H1 (cell line): Measurements from ENCODE around the gene LRRC37B. TPM values are rescaled to one million over a fixed set of nuclear protein-coding genes. Genes with fewer than 3 reads are reported as not detected.
"Not testable (repeated sequence)": the region's sequence is repeated elsewhere in the genome, so short reads cannot be mapped to it uniquely, and the experiment has no call there.

Experiments used
- CTCF ChIA-PET: fragments of 300-600 bp; sonication (Branson Sonifier 250); formaldehyde crosslinking; loops from one replicate; lab custom pipeline; 2021; ENCODE audit not compliant: partially characterized antibody; lab: Charles Lee
- POLR2A ChIA-PET: fragments of 300-600 bp; sonication (Branson Sonifier 250); formaldehyde crosslinking; loops from one replicate; lab custom pipeline; 2021; ENCODE audit warnings: inconsistent platforms; ENCODE audit not compliant: partially characterized antibody; lab: Charles Lee
- DNase-seq, 2 experiments: peaks; one replicate each; pipeline versions ENCODE4 v3.0.0 to v3.0.0-alpha.2; 2010 to 2022; ENCODE audit warnings: low spot score in 2 of 2, low read depth in 1 of 2, mixed read lengths in 1 of 2
- FAIRE-seq: peaks from 2 replicates; lab custom pipeline; 2011; peaks lifted over from hg19 to GRCh38; lab: Jason Lieb, UNC
- H2AFZ ChIP-seq: 2 replicates; pipeline ENCODE4 v1.8.1; 2012; ENCODE audit warnings: low read length, inconsistent platforms
- H2AK5ac ChIP-seq: 2 replicates; pipeline ENCODE4 v1.6.1; 2013; ENCODE audit warnings: low read depth, low read length
- H2BK120ac ChIP-seq: replicated peaks from 2 replicates; pipeline ENCODE3; 2013; ENCODE audit warnings: low read depth, low read length, inconsistent platforms
- H2BK12ac ChIP-seq: 2 replicates; pipeline ENCODE4 v1.6.1; 2013; ENCODE audit warnings: low read depth, low read length
- H2BK15ac ChIP-seq: 2 replicates; pipeline ENCODE4 v1.6.1; 2013; ENCODE audit warnings: low read length
- H2BK20ac ChIP-seq: 2 replicates; pipeline ENCODE4 v1.6.1; 2013; ENCODE audit warnings: low read length
- H2BK5ac ChIP-seq: 2 replicates; pipeline ENCODE4 v1.6.1; 2013; ENCODE audit warnings: low read depth, low read length
- H3K14ac ChIP-seq: 2 replicates; pipeline ENCODE4 v1.6.1; 2013; ENCODE audit warnings: inconsistent platforms; ENCODE audit not compliant: insufficient read length
- H3K18ac ChIP-seq: 2 replicates; pipeline ENCODE4 v1.6.1; 2013; ENCODE audit warnings: low read length; ENCODE audit errors: extremely low read depth
- H3K23ac ChIP-seq: 2 replicates; pipeline ENCODE4 v1.6.1; 2013; ENCODE audit warnings: inconsistent platforms; ENCODE audit not compliant: insufficient read length
- H3K23me2 ChIP-seq: 2 replicates; pipeline ENCODE4 v1.6.1; 2013; ENCODE audit warnings: low read depth, low read length
- H3K27ac ChIP-seq: 2 replicates; pipeline ENCODE4 v1.6.1; 2011; ENCODE audit warnings: low read depth, low read length, inconsistent platforms
- H3K27me3 ChIP-seq, 4 experiments: replicated peaks in 1 of 4; 1 replicate in 1 of 4; 2 replicates in 3 of 4; pipeline versions ENCODE4 v1.6.1 to v1.8.1; 2011 to 2013; ENCODE audit warnings: low read length in 3 of 4, mild to moderate bottlenecking in 3 of 4, inconsistent platforms in 2 of 4, mixed read lengths in 2 of 4, moderate library complexity in 1 of 4; ENCODE audit not compliant: control insufficient read depth in 3 of 4, insufficient read depth in 3 of 4; ENCODE audit errors: extremely low read depth in 1 of 4
- H3K36me3 ChIP-seq, 4 experiments: 2 replicates each; pipeline versions ENCODE4 v1.6.1 to v1.8.1; 2011 to 2013; ENCODE audit warnings: mild to moderate bottlenecking in 4 of 4, low read length in 3 of 4, moderate library complexity in 2 of 4, control low read depth in 1 of 4, inconsistent platforms in 1 of 4; ENCODE audit not compliant: insufficient read depth in 4 of 4, control insufficient read depth in 2 of 4
- H3K4ac ChIP-seq: replicated peaks from 2 replicates; pipeline ENCODE3; 2013; ENCODE audit warnings: low read length, low read depth, mixed read lengths, inconsistent platforms; ENCODE audit not compliant: insufficient read length
- H3K4me1 ChIP-seq, 4 experiments: replicated peaks in 1 of 4; 1 replicate in 1 of 4; 2 replicates in 3 of 4; pipeline versions ENCODE4 v1.6.1 to v1.8.1; 2011 to 2013; ENCODE audit warnings: low read length in 3 of 4, inconsistent platforms in 2 of 4, mixed read lengths in 1 of 4; ENCODE audit not compliant: insufficient read depth in 4 of 4, control insufficient read depth in 3 of 4
- H3K4me2 ChIP-seq, 2 experiments: 2 replicates each; pipeline versions ENCODE4 v1.6.1 to v1.8.1; 2011 to 2013; ENCODE audit warnings: low read depth in 2 of 2, low read length in 2 of 2, control low read depth in 1 of 2, inconsistent platforms in 1 of 2, mild to moderate bottlenecking in 1 of 2; ENCODE audit not compliant: insufficient read depth in 1 of 2
- H3K4me3 ChIP-seq, 4 experiments: fragments of 200-600, 300-600 bp in 1 of 4; sonication (generic), shearing (Covaris generic), sonication (Bioruptor Twin) in 1 of 4; 2 replicates each; pipeline versions ENCODE4 v1.5.1 to v1.8.1; 2011 to 2016; ENCODE audit warnings: low read length in 4 of 4, low read depth in 3 of 4, control low read depth in 2 of 4, inconsistent platforms in 2 of 4, mild to moderate bottlenecking in 2 of 4, mixed read lengths in 1 of 4, moderate library complexity in 1 of 4; ENCODE audit not compliant: insufficient read depth in 2 of 4; ENCODE audit errors: extremely low read depth in 1 of 4
- H3K56ac ChIP-seq: replicated peaks from 2 replicates; pipeline ENCODE3; 2013; ENCODE audit warnings: low read depth, mild to moderate bottlenecking, mixed read lengths, low read length, inconsistent platforms; ENCODE audit not compliant: insufficient read length
- H3K79me1 ChIP-seq: 2 replicates; pipeline ENCODE4 v1.6.1; 2013; ENCODE audit warnings: low read depth, low read length, control low read depth
- H3K79me2 ChIP-seq, 2 experiments: 2 replicates each; pipeline versions ENCODE4 v1.6.1 to v1.8.1; 2012 to 2013; ENCODE audit warnings: low read length in 2 of 2, mild to moderate bottlenecking in 2 of 2, inconsistent platforms in 1 of 2; ENCODE audit not compliant: insufficient read depth in 2 of 2, control insufficient read depth in 1 of 2
- H3K9ac ChIP-seq, 4 experiments: replicated peaks in 1 of 4; 1 replicate in 1 of 4; 2 replicates in 3 of 4; pipeline versions ENCODE4 v1.6.1 to v1.8.1; 2011 to 2013; ENCODE audit warnings: low read depth in 3 of 4, low read length in 3 of 4, control low read depth in 2 of 4, mild to moderate bottlenecking in 2 of 4, moderate library complexity in 2 of 4, inconsistent platforms in 1 of 4; ENCODE audit errors: extremely low read depth in 1 of 4
- H3K9me3 ChIP-seq, 2 experiments: 2 replicates each; pipeline versions ENCODE4 v1.6.1 to v1.8.1; 2012 to 2013; ENCODE audit warnings: mild to moderate bottlenecking in 2 of 2, moderate library complexity in 2 of 2, control low read depth in 1 of 2, inconsistent platforms in 1 of 2, low read depth in 1 of 2, low read length in 1 of 2, mixed read lengths in 1 of 2; ENCODE audit not compliant: insufficient read depth in 2 of 2
- H4K20me1 ChIP-seq, 2 experiments: replicated peaks in 1 of 2; 2 replicates each; pipeline versions ENCODE3 to v1.8.1; 2011 to 2013; ENCODE audit warnings: inconsistent platforms in 2 of 2, low read length in 2 of 2, mild to moderate bottlenecking in 1 of 2; ENCODE audit not compliant: insufficient read depth in 2 of 2, control insufficient read depth in 1 of 2
- H4K5ac ChIP-seq: 2 replicates; pipeline ENCODE4 v1.6.1; 2013; ENCODE audit warnings: low read length, low read depth, mixed read lengths, inconsistent platforms; ENCODE audit not compliant: insufficient read length
- H4K8ac ChIP-seq: 2 replicates; pipeline ENCODE4 v1.8.0; 2013; ENCODE audit warnings: mild to moderate bottlenecking, moderate library complexity, low read length, inconsistent platforms; ENCODE audit not compliant: insufficient read depth; ENCODE audit errors: extremely low read depth
- H4K91ac ChIP-seq: replicated peaks from 2 replicates; pipeline ENCODE3; 2013; ENCODE audit warnings: low read length, mixed read lengths, inconsistent platforms; ENCODE audit not compliant: insufficient read length
- WGBS, 2 experiments: shearing (Covaris generic) in 1 of 2; methylation state at CpG; one replicate each; pipeline versions ENCODE4 v1.1.6 to v1.1.7; 2013 to 2015; ENCODE audit warnings: low lambda C conversion rate in 2 of 2, mixed read lengths in 2 of 2, inconsistent platforms in 1 of 2, low coverage in 1 of 2, missing lambda C conversion rate in 1 of 2; ENCODE audit not compliant: insufficient replicate concordance in 2 of 2, insufficient coverage in 1 of 2, insufficient read length in 1 of 2; ENCODE audit errors: extremely low coverage in 1 of 2, missing lambda C conversion rate in 1 of 2; 5-methylcytosine and 5-hydroxymethylcytosine counted together
- polyA plus RNA-seq, 7 experiments: library from polyadenylated mRNA; depleted of rRNA in 3 of 7; stranded (reverse) in 5 of 7; unstranded in 2 of 7; fragments of >200 nt in 5 of 7; fragments of 200-250 nt in 2 of 7; gene quantifications; 1 replicate in 5 of 7; 2 replicates in 1 of 7; 4 replicates in 1 of 7; pipeline versions ENCODE4 v1.2.1 to v1.2.3, GENCODE V29; 2011 to 2013; ENCODE audit warnings: missing spikeins in 2 of 7, mixed read lengths in 2 of 7
- total RNA-seq: library from RNA; stranded (reverse); fragmentation: NEBNext Ultra II Directional; extraction: Animal tissue kit (Norgen Biotek cat#: 25700); gene quantifications from 2 replicates; pipeline ENCODE4 v1.2.1, GENCODE V29; 2021

The LRRC37B gene
- total and polyA plus RNA-seq, 2 of the 8 experiments (the other 6 are each of a cell fraction or from before 2014, with no cell fraction given): 16.0 to 19.0 TPM

DNA sequence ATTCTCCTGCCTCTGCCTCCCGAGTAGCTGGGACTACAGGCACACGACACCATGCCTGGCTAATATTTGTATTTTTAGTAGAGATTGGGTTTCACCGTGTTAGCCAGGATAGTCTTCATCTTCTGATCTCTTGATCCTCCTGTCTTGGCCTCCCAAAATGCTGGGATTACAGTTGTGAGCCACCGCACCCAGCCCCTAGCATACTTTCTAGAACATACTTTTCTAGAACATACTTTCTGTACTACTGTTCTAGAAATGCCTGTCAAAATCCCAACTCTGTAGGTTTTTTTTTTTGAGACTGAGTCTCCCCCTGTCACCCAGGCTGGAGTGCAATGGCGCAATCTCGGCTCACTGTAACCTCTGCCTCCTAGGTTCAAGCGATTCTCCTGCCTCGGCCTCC, 43.1 kb upstream of the LRRC37B start:
- 72% methylated on average over 8 of the region's 8 CpGs; no CpG with 5 or more reads in 1 of the 2 experiments for WGBS, 2 experiments
- CTCF ChIA-PET: not testable (repeated sequence)

More for the DNA sequence above, 43.1 kb upstream of the LRRC37B start:
- not testable (repeated sequence) for H3K23ac ChIP-seq, H3K9me3 ChIP-seq, H3K4ac ChIP-seq, H3K4me2 ChIP-seq, FAIRE-seq, H2BK12ac ChIP-seq, H4K5ac ChIP-seq, H3K79me2 ChIP-seq, H3K18ac ChIP-seq, H4K91ac ChIP-seq, H3K14ac ChIP-seq, H3K56ac ChIP-seq, H3K23me2 ChIP-seq, H3K27me3 ChIP-seq, H3K27ac ChIP-seq, H2BK5ac ChIP-seq, H3K4me1 ChIP-seq, DNase-seq, H3K79me1 ChIP-seq, H2BK15ac ChIP-seq, H4K8ac ChIP-seq, H3K9ac ChIP-seq, H4K20me1 ChIP-seq, H2AK5ac ChIP-seq, H2BK20ac ChIP-seq, H3K4me3 ChIP-seq, H2BK120ac ChIP-seq, H2AFZ ChIP-seq
- H3K36me3 ChIP-seq: peaks cover 4 to 58% (median 13%) of the 10 kb centered on the region in 4 experiments; a peak in 5 of 8 replicates
- POLR2A ChIA-PET: interaction anchor here (0.6 to 0.8 kb wide), 2 partner anchors 10 to 13 kb away, joined by 3 read pairs; no protein-coding TSS in a partner anchor
